Transverse colon (tissue), 4 donors: ENCODE measurements around the gene PARP12. TPM values are rescaled to one million over a fixed set of nuclear protein-coding genes. Genes with fewer than 3 reads are reported as not detected.

ENCODE experiments used
- DNase-seq: peaks from one replicate; pipeline ENCODE4 v3.0.0-alpha.2; 2019
- H3K27ac ChIP-seq, 4 donors: fragments of 200-600 bp; sonication (generic); 2 replicates each; pipeline ENCODE4 v1.5.1; 2016 to 2018; ENCODE audit warnings: inconsistent platforms in 4 of 4
- H3K27me3 ChIP-seq: fragments of 200-600 bp; sonication (generic); 2 replicates; pipeline ENCODE4 v1.5.1; 2017; ENCODE audit warnings: inconsistent platforms
- H3K36me3 ChIP-seq, 4 donors: fragments of 200-600 bp; sonication (generic); 2 replicates each; pipeline ENCODE4 v1.5.1; 2017 to 2019; ENCODE audit warnings: inconsistent platforms in 4 of 4
- H3K4me1 ChIP-seq, 4 donors: fragments of 200-600 bp; sonication (generic); 2 replicates each; pipeline ENCODE4 v1.5.1; 2017 to 2020; ENCODE audit warnings: inconsistent platforms in 4 of 4
- H3K4me3 ChIP-seq, 4 donors: fragments of 200-600 bp; sonication (generic); 1 replicate in 1 of 4; 2 replicates in 3 of 4; pipeline versions ENCODE4 v1.5.1 to v1.6.1; 2017 to 2019; ENCODE audit warnings: inconsistent platforms in 4 of 4
- H3K9me3 ChIP-seq, 2 donors: fragments of 200-600 bp; sonication (generic); 2 replicates each; pipeline ENCODE4 v1.5.1; 2017 to 2019; ENCODE audit warnings: inconsistent platforms in 2 of 2
- CTCF ChIP-seq, 5 experiments: fragments of 200-600 bp in 3 of 5; fragments of 450-650 bp in 2 of 5; sonication (generic) in 3 of 5; IDR thresholded peaks; 1 replicate in 2 of 5; 2 replicates in 3 of 5; pipeline ENCODE4 v1.5.1; 2016 to 2017; ENCODE audit warnings: antibody characterized with exemption in 5 of 5, inconsistent platforms in 3 of 5, mild to moderate bottlenecking in 2 of 5, moderate library complexity in 1 of 5
- EP300 ChIP-seq: sonication (generic); formaldehyde crosslinking; IDR thresholded peaks from one replicate; pipeline ENCODE4 v1.6.1; 2017; ENCODE audit warnings: antibody characterized with exemption, low read depth
- POLR2A ChIP-seq: fragments of 450-650 bp; IDR thresholded peaks from one replicate; pipeline ENCODE4 v1.6.1; 2016; ENCODE audit warnings: antibody characterized with exemption, mild to moderate bottlenecking, moderate library complexity
- POLR2AphosphoS5 ChIP-seq, 3 donors: sonication (generic); formaldehyde crosslinking; IDR thresholded peaks; one replicate each; pipeline ENCODE4 v1.6.1; 2016; ENCODE audit warnings: antibody characterized with exemption in 3 of 3
- WGBS, 2 donors: methylation state at CpG; one replicate each; pipeline ENCODE4 v1.1.5; 2018; ENCODE audit warnings: low coverage in 1 of 2; 5-methylcytosine and 5-hydroxymethylcytosine counted together
- in situ Hi-C, 4 donors: fragments of 200-750 bp; cut with MboI; loops; one replicate each; pipeline versions ENCODE4 v1.15.0 to v1.15.1; 2017; ENCODE audit warnings: low sequenced_read_pairs in 3 of 4, low pct_ligation_motif_present in 1 of 4, low pct_unique_long_range_greater_than_20kb in 1 of 4
- intact Hi-C: fragments of 100-400 bp; cut with DNase I; formaldehyde crosslinking; loops from one replicate; pipeline ENCODE4 v1.15.1; 2023; ENCODE audit warnings: low total_unique reads
- total RNA-seq, 4 donors: library from RNA; depleted of rRNA; stranded (reverse); fragments of >200 nt; gene quantifications; one replicate each; pipeline ENCODE4 v1.1.0, GENCODE V29; 2016

PARP12 gene
- total RNA-seq, 4 donors from 2014 or later: 20.9 to 105 (median 83.9) TPM

DNA sequence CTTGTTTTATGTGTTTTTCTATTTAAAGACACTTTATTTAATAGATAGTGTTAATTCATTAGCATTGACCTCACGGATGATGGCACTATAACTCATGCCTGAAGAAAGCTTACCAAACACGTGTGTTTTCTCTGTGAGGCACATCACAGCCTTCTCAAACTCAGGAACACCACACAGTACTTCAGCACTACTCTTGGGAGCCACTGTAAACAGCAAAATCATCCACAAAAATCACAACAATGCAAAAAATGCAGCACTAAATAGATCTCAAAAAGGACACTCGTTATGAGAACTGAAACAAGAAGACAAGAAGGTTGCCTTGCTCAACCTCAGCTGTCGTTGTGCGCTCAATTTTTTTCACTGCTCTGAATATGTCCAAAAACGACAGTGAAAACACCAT, 12.0 kb upstream of the PARP12 start:
- Histone ChIP-seq H3K4me3 (no peak overlapping the region), H3K36me3 (no peaks in the 10 kb centered on the region), H3K27me3 (no peaks in the 10 kb centered on the region), H3K4me1 (no peaks in the 10 kb centered on the region), H3K27ac (no peak overlapping the region), H3K9me3 (no peaks in the 10 kb centered on the region)
- in situ Hi-C loops: loop anchor here in 2 of 4 donors (25.0 kb wide), 1 partner anchor 263 kb away; no protein-coding TSS in a partner anchor
- no peak for DNase-seq
- TF ChIP-seq POLR2AphosphoS5 (IDR thresholded peaks at IDR 0.05) (no peak), CTCF (IDR thresholded peaks at IDR 0.05) (no peak), POLR2A (no peak), EP300 (no peak)
- intact Hi-C loops: no loop called here
- 73 to 83% methylated on average over 6 of the region's 6 CpGs for WGBS, 2 donors

GRCh38 chr7:140070546-140070945, 7.8 kb upstream of the PARP12 start:
- in situ Hi-C loops: loop anchor here in 1 of 4 donors (25.0 kb wide), 1 partner anchor 267 kb away; no protein-coding TSS in a partner anchor
- no peaks in the 10 kb centered on the region for H3K36me3 ChIP-seq
- no peaks in the 10 kb centered on the region for H3K27me3 ChIP-seq
- no peak for TF ChIP-seq CTCF (IDR thresholded peaks at IDR 0.05)
- TF ChIP-seq POLR2AphosphoS5 (IDR thresholded peaks at IDR 0.05): no peak
- TF ChIP-seq POLR2A: no peak
- no peak for TF ChIP-seq EP300
- H3K4me1 ChIP-seq: no peaks in the 10 kb centered on the region
- no peak for DNase-seq
- peaks cover 9 to 19% of the 10 kb centered on the region in 2 donors for H3K9me3 ChIP-seq
- no peak overlapping the region for H3K4me3 ChIP-seq
- no peak overlapping the region for H3K27ac ChIP-seq
- intact Hi-C loops: no loop called here

DNA sequence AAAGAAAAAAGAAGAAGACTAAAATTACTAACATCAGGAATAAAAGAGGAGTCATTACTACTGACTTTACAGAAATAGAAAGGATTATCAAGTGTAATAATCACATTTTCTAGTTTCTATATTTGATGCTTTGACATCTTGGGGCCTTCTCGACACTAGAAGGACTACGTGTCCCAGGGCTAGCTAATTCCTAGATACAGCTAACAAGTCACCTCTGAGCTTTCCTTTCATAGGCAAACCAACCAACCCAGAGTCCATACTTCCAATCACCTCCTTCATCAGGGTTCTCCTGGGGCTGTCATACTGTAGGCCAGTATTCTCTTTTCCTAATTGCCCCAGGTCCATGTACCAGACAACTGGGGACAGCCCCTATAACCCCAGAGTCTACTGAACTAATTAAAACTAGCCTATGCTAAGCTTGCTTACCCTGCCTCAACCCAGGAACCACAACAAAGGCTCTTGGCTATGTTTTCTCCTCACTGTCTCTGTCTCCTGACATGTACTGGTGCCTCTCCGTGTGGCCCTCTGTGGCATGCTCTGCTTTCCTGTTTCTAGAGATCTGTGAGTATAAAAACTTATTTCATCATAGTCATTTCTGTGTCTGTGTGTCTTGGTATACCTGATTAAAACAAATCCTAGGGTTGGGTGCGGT, 6.7 kb upstream of the PARP12 start:
- intact Hi-C loops: no loop called here
- in situ Hi-C loops: loop anchor here in 1 of 4 donors (25.0 kb wide), 1 partner anchor 268 kb away; no protein-coding TSS in a partner anchor
- Histone ChIP-seq H3K27ac (no peak overlapping the region), H3K9me3 (peaks cover 9 to 19% of the 10 kb centered on the region in 2 donors), H3K4me1 (no peaks in the 10 kb centered on the region), H3K4me3 (no peak overlapping the region), H3K36me3 (no peaks in the 10 kb centered on the region), H3K27me3 (no peaks in the 10 kb centered on the region)
- no peak for TF ChIP-seq CTCF (IDR thresholded peaks at IDR 0.05)
- DNase-seq: no peak
- 77 to 89% methylated on average over 4 of the region's 4 CpGs for WGBS, 2 donors

GRCh38 chr7:140068033-140068432, 5.3 kb upstream of the PARP12 start:
- 66 to 83% methylated on average over 2 of the region's 2 CpGs for WGBS, 2 donors
- H3K27ac ChIP-seq: no peak overlapping the region
- no peak for DNase-seq
- TF ChIP-seq EP300: no peak
- TF ChIP-seq POLR2A: no peak
- no peak for TF ChIP-seq POLR2AphosphoS5 (IDR thresholded peaks at IDR 0.05)
- peaks cover 9 to 19% of the 10 kb centered on the region in 2 donors for H3K9me3 ChIP-seq
- H3K27me3 ChIP-seq: no peaks in the 10 kb centered on the region
- H3K36me3 ChIP-seq: no peaks in the 10 kb centered on the region
- in situ Hi-C loops (loop anchor here in 1 of 4 donors (25.0 kb wide), 1 partner anchor 269 kb away; no protein-coding TSS in a partner anchor), intact Hi-C loops (no loop called here)
- H3K4me3 ChIP-seq: no peak overlapping the region
- peaks cover 3 to 6% (median 5%) of the 10 kb centered on the region in 4 donors for H3K4me1 ChIP-seq
